GM19193 (cell line): Measurements from ENCODE around the gene TLDC2.
A peak's percentile ranks its signal among the peaks of the same experiment; 100 is the strongest.

Experiments
- POLR2A ChIP-seq: IDR thresholded peaks from 4 replicates; pipeline ENCODE4 v1.6.1; 2011; ENCODE audit not compliant: insufficient read depth, insufficient read length; ENCODE audit errors: extremely low read depth

Gene TLDC2

GRCh38 chr20:36847009-36847709 lies 28.8 kb upstream of the TLDC2 start:
- no peak for TF ChIP-seq POLR2A

GRCh38 chr20:36847710-36848040 lies 28.3 kb upstream of the TLDC2 start:
- no peak for TF ChIP-seq POLR2A

DNA sequence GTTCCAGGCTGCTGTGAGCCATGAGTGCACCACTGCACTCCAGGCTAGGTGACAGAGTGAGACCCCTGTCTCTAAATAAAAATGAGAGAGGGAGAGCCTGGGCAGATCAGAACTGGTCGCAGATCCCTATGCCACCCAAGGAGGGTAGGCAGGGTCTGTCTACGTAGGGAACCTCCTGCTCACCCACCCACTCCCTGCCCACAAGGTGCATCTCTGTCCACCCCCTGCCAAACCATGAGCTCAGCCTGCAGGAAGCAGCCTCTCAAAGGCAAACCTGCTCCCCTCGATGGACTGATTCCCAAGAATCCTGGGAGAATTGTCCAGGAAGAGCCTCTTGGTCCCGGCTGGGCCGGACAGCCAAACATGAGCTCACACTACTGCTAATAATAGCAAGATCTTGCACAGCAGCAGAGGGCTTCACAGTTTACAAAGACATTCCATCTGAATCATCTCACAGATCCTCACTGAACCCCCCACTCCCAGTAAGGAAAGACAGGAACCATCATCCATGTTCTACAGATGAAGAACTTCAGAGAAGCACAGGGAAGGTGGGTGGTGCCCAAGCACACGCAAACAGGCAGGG lies 27.8 kb upstream of the TLDC2 start:
- TF ChIP-seq POLR2A = no peak

- TF ChIP-seq POLR2A = no peak
Observed at GRCh38 chr20:36848677-36849076, 27.3 kb upstream of the TLDC2 start.

GRCh38 chr20:36849333-36850065 lies 26.4 kb upstream of the TLDC2 start:
- no peak for TF ChIP-seq POLR2A

DNA sequence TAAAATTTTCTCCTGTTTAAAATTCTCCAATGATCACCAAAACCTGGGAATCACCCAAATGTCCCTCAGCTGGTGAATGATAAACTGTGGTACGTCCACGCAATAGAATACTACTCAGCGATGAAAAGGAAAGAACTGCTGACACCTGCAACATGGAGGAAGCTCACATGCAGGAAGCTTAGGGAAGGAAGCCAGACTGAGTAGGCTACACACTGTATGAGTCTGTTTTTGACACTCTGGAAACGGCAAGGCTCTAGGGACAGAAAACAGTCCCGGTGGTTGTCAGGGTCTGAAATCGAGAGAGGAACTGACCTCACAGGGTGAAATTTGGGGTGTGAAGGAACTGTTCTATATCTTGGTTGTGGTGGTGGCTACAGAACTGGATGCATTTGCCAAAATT lies 25.2 kb upstream of the TLDC2 start:
- TF ChIP-seq POLR2A = no peak

DNA sequence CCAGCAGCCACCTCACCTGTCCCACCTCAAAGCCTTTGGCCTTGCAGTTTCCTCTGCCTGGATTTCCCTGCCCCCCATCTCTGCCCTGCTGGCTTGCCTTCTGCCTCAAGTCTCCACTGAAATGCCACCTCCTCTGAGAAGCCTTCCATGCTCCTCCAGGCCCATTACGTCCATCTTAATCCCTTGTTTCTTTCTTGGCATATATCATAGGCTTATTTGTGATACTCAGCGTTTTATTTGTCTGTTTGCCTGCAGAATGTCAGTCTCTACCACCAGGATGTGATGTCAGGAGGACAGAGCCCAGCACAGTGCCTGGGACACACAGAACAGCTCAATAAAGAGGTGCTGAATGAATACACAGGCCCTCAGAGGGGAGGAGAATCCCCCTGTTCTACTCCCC lies 24.4 kb upstream of the TLDC2 start:
- TF ChIP-seq POLR2A = no peak

DNA sequence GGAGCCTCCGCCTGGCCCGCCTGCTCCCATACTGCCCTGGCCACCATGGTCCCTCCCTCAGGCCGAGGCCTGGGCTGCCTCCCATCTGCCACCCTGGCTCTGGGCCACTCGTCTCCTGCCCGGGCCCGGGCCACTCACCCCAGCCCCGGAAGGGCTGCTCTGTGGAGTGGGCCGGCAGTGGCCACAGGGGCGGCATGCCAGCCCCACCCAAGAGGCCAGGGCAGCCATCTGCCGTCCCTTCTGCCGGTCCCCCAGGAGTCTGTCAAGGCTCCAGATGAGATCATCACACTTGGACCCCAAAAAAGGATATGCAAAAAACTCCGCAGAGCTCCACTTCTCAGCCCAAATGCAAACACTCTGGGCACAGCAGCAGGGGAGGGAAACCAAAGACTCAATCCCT lies 23.8 kb upstream of the TLDC2 start:
- TF ChIP-seq POLR2A = peak; percentile 29

- no peak for TF ChIP-seq POLR2A
Observed at GRCh38 chr20:36854348-36855240, 21.3 kb upstream of the TLDC2 start.

- TF ChIP-seq POLR2A = no peak
Observed at GRCh38 chr20:36855241-36855657, 20.7 kb upstream of the TLDC2 start.

GRCh38 chr20:36856195-36856594 lies 19.7 kb upstream of the TLDC2 start:
- no peak for TF ChIP-seq POLR2A

DNA sequence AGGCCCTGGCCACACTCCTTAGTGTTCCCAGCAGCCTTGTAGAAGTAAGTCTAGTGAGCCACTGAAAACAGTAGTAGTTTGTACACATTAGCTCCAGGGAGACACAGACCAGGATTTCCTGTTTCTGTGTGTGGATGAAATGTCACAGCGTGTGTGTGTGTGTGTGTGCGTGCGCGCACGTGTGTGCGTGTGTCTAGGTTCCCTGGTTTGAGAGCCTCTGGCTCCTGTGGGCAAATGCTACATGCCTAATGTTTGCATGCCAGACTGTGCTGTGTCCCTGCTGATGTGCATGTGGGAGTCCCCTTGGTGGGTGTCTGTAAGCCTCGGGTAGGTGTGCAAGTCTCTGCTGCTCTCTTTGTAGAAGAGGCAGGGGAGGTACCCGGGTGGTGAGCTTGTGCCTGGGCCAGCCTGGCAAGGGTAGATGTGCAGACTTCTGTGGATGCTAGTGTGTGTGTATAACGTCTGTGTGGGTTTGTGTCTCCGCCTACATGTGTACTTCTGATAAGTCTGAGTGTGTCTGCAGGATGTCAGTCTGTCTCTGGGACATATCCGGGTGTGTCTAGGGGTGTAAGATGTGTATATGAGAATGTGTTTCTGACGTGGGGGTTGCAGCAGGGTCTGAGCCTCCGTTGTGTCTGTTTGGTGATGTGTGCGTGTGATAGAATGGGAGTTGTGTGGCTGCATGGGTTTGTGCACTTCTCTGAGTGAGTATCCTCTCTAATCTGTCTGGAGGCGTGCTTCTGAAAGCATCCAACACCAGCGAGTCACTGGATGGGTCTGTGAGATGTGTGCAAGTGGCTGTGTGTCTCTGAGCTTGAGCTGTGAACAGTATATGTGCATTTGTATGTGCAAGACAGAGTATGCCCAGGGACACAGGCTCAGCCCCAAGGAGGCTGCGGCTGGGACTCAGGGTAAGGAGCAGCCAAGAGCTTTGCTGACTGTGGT lies 19.0 kb upstream of the TLDC2 start:
- TF ChIP-seq POLR2A = no peak

DNA sequence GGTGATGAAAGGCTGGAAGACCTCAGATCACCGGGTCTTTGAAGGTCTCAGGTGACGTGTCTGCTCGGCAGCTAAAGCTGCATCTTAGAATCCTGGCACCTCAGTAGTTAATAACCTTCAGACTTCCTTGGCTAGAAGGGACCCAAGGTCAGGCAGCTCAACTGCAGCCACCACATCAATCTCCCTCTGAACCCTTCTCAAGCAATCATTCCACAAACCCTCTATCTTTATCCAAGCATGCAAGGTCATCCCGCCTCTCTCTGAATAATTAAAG lies 16.7 kb upstream of the TLDC2 start:
- no peak for TF ChIP-seq POLR2A

GRCh38 chr20:36859700-36860330 lies 16.1 kb upstream of the TLDC2 start:
- no peak for TF ChIP-seq POLR2A
